Activated CD4-positive, CD25-positive, alpha-beta regulatory T cell treated with anti-CD3 and anti-CD28 coated beads, Interleukin-2, amount 50 U/mL, for 16 hours (primary cell): ENCODE measurements around the gene CMIP.

Experiments
- DNase-seq: peaks from one replicate; pipeline ENCODE4 v3.0.0-alpha.2; 2020; ENCODE audit warnings: low read depth, low spot score

Gene CMIP

DNA sequence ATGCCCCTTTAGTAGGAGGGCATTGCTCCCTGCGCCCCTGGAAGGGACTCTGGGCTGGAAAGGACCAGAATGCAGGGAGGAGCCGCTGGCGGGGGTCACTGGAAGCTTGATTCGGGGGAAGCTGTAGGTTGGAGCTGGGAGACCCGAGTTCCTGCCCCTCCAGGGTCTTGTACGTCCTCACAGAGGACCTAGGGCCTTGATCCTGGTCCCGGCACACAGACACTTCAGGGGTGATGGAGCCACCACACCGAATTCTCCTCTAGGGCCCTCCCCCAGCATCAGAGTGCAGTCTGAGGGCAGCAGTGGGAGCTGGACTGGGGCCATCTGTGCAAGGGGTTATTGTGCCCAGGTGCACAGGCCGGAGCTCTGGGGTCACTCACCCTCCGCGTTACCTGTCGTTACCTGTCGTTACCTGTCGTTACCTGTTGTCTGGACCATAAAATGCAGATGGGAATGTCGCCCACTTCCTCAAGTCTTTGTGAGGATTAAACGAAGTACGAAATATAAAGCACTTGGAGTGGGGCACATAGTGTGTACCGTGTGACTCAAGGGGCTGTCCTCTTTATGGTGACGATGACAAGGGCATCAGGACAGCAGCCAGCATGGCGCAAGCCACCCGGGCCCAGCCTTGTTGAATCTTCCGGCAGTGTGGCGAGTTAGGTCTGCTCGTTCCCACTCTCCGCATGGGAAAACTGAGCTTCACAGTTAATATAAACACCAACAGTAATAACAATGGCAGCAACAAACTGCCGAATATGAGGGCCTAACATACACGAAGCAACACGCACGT lies 48.6 kb downstream of the CMIP start:
- no peak for DNase-seq

DNA sequence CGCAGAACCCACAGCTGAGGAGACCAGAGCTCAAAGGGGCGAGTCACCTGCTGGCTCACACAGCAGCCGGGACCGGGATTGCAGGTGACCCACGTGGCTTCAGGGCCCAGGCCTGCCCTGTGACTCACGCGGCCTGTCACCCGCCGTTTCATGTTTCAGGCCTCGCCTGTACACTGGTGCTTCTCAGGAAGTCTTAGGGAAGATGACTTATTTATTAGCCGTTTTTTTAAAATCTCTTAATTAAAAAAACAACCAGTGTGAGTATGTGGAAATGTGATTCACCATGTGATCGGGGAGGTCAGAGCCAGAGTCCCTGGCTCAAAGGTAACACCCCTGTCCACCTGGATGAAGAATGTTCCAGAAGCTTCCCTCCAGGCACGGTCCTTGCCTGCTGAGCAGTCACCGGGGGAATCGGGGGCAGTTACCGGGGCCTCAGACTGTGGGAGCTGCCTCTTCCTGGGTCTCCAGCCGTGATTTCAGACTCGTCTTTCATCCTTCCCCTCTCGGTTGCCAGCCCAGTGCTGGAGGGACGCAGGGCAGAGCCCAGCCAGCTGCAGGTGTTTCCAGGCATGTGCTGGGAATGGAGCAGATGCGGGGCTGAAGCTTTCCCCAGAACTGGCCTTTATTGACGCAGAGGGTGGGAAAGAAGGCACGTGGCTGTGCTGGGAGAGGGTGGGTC lies 49.3 kb downstream of the CMIP start:
- DNase-seq = no peak

DNA sequence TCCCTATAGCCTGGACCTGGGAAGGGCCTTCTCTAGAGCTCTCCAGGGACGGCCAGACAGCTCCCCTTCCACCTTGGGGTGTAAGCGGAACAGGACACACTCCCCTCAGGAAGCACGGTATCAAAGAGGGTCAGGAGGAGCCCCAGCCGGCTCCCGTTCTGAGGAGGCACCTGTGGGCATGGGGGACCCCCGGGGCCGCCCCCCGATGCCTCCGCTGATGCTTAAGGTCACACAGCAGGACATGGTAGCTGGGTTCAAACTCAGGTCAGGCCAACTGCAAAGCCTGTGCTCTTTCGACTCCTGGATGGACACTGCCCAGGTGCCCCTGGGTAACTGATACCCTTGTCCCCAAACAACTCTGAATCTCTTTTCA lies 49.8 kb downstream of the CMIP start:
- DNase-seq = no peak

- no peak for DNase-seq
Observed at GRCh38 chr16:81494888-81495287, 50.3 kb downstream of the CMIP start.

GRCh38 chr16:81495321-81496234 lies 51.0 kb downstream of the CMIP start:
- DNase-seq = no peak

GRCh38 chr16:81496321-81496720 lies 51.7 kb downstream of the CMIP start:
- DNase-seq = no peak

GRCh38 chr16:81496742-81497141 lies 52.1 kb downstream of the CMIP start:
- no peak for DNase-seq

- no peak for DNase-seq
Observed at GRCh38 chr16:81497690-81498089, 53.1 kb downstream of the CMIP start.

GRCh38 chr16:81498351-81498750 lies 53.7 kb downstream of the CMIP start:
- no peak for DNase-seq

DNA sequence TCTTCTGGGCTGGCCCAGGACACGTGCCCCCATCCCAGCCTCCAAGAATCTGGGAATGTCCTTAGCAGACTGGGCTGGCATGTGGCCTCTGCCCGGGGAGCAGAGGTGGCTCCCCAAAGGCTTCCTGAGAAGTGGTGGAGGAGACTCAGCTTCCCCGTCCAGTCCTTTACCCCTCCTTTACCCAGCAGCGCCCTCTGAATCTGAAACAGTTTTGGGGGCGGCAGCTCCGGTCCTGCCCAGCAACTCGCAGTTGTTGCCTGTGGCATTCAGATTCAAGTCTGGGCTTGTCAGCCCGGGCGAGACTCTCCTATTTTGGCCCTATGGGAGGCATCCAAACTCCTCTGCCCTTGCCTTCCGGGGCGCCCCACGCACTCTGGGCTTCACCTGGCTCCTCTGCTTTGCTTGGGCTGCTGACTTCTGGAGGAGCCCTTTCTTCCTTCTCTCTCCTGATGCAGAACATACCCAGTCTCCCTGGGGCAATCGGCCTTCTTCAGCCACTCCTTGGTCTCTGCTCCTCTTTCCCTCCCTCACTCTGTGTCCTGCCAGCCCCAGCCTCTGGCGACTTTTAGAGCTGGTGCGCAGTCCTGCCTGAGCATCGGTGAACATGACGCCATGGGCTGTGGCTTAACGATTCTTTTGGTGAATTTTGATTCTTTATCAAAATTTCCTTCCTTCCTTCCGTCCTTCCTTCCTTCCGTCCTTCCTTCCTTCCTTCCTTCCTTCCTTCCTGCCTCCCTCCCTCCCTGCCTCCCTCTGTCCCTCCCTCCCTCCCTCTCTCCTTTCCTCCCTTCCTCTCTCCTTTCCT lies 55.2 kb downstream of the CMIP start:
- no peak for DNase-seq

DNA sequence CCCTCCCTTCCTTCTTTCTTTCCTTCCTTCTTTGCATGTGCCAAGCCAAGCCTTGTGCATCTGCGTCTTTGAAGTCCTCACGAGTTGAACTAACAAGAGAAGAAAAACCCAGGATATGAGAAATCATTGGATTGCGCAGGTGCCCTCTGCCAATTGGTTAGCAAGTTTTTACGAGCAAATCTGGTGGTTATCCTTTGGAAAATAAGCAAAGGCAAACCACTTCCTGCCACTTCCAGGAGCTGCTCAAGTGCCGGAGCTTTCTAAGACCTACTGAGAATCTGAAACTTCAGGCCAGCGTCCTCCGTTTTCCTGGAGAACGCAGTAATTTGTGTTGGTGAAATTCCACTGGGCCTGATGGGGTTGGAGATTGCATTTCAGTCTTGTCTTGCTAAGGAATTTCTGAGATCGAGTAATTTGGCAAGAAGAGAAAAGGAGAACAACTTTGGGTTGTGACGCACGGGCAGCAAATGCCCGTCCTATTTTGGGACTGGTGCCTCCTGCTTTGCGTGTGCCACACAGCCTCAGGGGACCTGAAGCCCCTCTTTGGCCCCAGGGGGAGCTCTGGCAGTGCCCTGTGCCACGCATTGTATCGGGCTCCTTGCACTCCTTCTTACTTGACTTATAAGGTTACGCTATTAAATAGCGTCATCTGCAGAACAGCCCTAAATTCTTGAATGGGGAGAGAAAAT lies 56.4 kb downstream of the CMIP start:
- DNase-seq = no peak

- no peak for DNase-seq
Observed at GRCh38 chr16:81502396-81503070, 57.9 kb downstream of the CMIP start.

GRCh38 chr16:81505011-81505661 lies 60.5 kb downstream of the CMIP start:
- no peak for DNase-seq

DNA sequence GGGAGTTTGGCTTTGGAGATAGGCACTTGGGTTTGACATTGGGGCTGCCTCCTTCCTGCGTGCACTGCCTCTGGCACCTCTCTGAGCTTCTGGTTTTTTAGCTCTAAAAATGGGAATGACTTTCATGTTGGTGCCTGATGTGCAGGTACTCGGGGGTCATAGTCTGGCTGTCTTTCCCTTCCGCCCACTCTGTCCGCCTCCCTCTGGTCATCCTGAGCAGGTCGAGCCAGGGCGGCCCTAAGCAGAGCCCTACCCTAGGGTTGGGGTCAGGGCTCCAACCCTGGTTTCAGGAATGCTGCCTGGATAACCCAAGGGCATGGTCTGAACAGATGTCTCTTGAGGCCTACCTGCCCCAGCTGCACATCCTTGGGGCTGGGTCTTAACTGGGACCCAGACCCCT lies 64.8 kb downstream of the CMIP start:
- DNase-seq = no peak

- DNase-seq = no peak
Observed at GRCh38 chr16:81510016-81510415, 65.4 kb downstream of the CMIP start.

DNA sequence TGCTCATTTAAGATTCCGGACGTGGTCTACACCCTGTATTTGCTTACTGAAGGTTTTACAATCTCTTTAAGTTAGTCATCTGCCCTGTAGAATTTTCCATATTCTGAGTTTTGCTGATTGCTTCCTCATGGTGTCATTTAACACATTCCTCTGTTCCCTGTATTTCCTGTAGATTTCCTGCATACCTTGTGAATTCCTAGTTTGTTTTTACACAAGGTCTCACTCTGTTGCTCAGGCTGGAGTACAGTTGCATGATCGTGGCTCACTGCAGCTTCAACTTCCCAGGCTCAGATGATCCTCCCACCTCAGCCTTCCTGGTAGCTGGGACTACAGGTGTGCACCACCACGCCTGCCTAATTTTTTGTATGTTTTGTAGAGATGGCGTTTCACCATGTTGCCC lies 66.8 kb downstream of the CMIP start:
- no peak for DNase-seq

- no peak for DNase-seq
Observed at GRCh38 chr16:81513204-81514040, 68.8 kb downstream of the CMIP start.

GRCh38 chr16:81514041-81514559 lies 69.5 kb downstream of the CMIP start:
- no peak for DNase-seq
